SK-N-SH (cell line): ENCODE results near the gene HSPA5. TPM values are rescaled to one million over a fixed set of nuclear protein-coding genes. Genes with fewer than 3 reads are reported as not detected.
"Not testable (repeated sequence)": the region's sequence is repeated elsewhere in the genome, so short reads cannot be mapped to it uniquely, and the experiment has no call there.

Experiments used
- CTCF ChIA-PET: fragments of 300-600, 350-600 bp; formaldehyde crosslinking; extraction: SDS; loops from one replicate; lab custom pipeline; 2021; lab: Yijun Ruan, JAX
- POLR2A ChIA-PET: fragments of 350-600 bp; sonication (Branson Sonifier 250); formaldehyde crosslinking; extraction: SDS; loops from one replicate; lab custom pipeline; 2020; ENCODE audit warnings: antibody characterized with exemption, inconsistent platforms; lab: Yijun Ruan, JAX
- DNase-seq: peaks from one replicate; pipeline ENCODE4 v3.0.0; 2012
- H2AFZ ChIP-seq: fragments of 200-600 bp; sonication (generic); 2 replicates; pipeline ENCODE4 v1.8.1; 2016; ENCODE audit warnings: antibody characterized with exemption, mild to moderate bottlenecking, low read depth
- H3F3A ChIP-seq: fragments of 200-600 bp; sonication (generic); replicated peaks from 2 replicates; pipeline ENCODE3; 2016; ENCODE audit warnings: antibody characterized with exemption, mild to moderate bottlenecking; ENCODE audit not compliant: insufficient read depth
- H3K27ac ChIP-seq, 2 experiments: fragments of 200-500 bp in 1 of 2; fragments of 200-600 bp in 1 of 2; sonication (Bioruptor generic) in 1 of 2; sonication (generic), shearing (Covaris generic) in 1 of 2; 2 replicates each; pipeline versions ENCODE4 v1.5.1 to v1.6.1; 2014 to 2016; ENCODE audit warnings: low read depth in 2 of 2, inconsistent platforms in 1 of 2, low read length in 1 of 2, mild to moderate bottlenecking in 1 of 2, mixed read lengths in 1 of 2
- H3K27me3 ChIP-seq: fragments of 200-600 bp; sonication (generic), shearing (Covaris generic); 2 replicates; pipeline ENCODE4 v1.6.1; 2016; ENCODE audit warnings: mixed run types; ENCODE audit not compliant: insufficient read depth
- H3K36me3 ChIP-seq, 2 experiments: fragments of 200-500 bp in 1 of 2; fragments of 200-600 bp in 1 of 2; sonication (Bioruptor generic) in 1 of 2; sonication (generic) in 1 of 2; replicated peaks in 1 of 2; 2 replicates each; pipeline versions ENCODE3 to v1.5.1; 2014 to 2016; ENCODE audit warnings: low read length in 1 of 2, mild to moderate bottlenecking in 1 of 2; ENCODE audit not compliant: insufficient read depth in 2 of 2, control insufficient read depth in 1 of 2
- H3K4me1 ChIP-seq, 2 experiments: fragments of 200-500 bp in 1 of 2; fragments of 200-600 bp in 1 of 2; sonication (Bioruptor generic) in 1 of 2; sonication (generic), shearing (Covaris generic) in 1 of 2; 2 replicates each; pipeline versions ENCODE4 v1.5.1 to v1.6.1; 2014 to 2016; ENCODE audit warnings: low read depth in 1 of 2, low read length in 1 of 2, mixed run types in 1 of 2; ENCODE audit not compliant: insufficient read depth in 2 of 2, control insufficient read depth in 1 of 2
- H3K4me2 ChIP-seq: fragments of 200-600 bp; sonication (generic), shearing (Covaris generic); 2 replicates; pipeline ENCODE4 v1.6.1; 2017; ENCODE audit warnings: mixed run types
- H3K4me3 ChIP-seq, 2 experiments: fragments of 200-500 bp in 1 of 2; fragments of 200-600 bp in 1 of 2; sonication (Bioruptor generic) in 1 of 2; sonication (generic), shearing (Covaris generic) in 1 of 2; 2 replicates each; pipeline versions ENCODE4 v1.5.1 to v1.8.1; 2014 to 2016; ENCODE audit warnings: low read depth in 2 of 2, inconsistent platforms in 1 of 2, low read length in 1 of 2, mild to moderate bottlenecking in 1 of 2, mixed read lengths in 1 of 2, moderate library complexity in 1 of 2
- H3K79me2 ChIP-seq: fragments of 200-600 bp; sonication (generic); 2 replicates; pipeline ENCODE4 v1.8.1; 2017; ENCODE audit warnings: mild to moderate bottlenecking; ENCODE audit not compliant: insufficient read depth
- H3K9ac ChIP-seq: fragments of 200-600 bp; sonication (generic); 2 replicates; pipeline ENCODE4 v1.6.1; 2017; ENCODE audit warnings: mixed run types
- H3K9me2 ChIP-seq: fragments of 200-600 bp; sonication (generic); 2 replicates; pipeline ENCODE4 v1.6.1; 2017; ENCODE audit warnings: mixed run types
- H3K9me3 ChIP-seq: fragments of 200-600 bp; sonication (generic); 2 replicates; pipeline ENCODE4 v1.6.1; 2017; ENCODE audit warnings: mixed run types, mild to moderate bottlenecking, moderate library complexity
- H4K20me1 ChIP-seq: fragments of 200-600 bp; sonication (generic); 2 replicates; pipeline ENCODE4 v1.6.1; 2017; ENCODE audit warnings: mild to moderate bottlenecking, mixed run types; ENCODE audit not compliant: insufficient read depth
- ELF1 ChIP-seq: IDR thresholded peaks from 2 replicates; pipeline ENCODE4 v1.4.0; 2012
- EZH2phosphoT487 ChIP-seq: fragments of 200-600 bp; sonication (generic); IDR thresholded peaks from 2 replicates; pipeline ENCODE4 v1.6.1; 2017; ENCODE audit warnings: low read depth, mixed run types, mild to moderate bottlenecking, antibody characterized with exemption, moderate library complexity, borderline replicate concordance
- FOXJ3 ChIP-seq: sonication (generic); formaldehyde crosslinking; IDR thresholded peaks from 2 replicates; pipeline ENCODE4 v1.5.1; 2020; ENCODE audit warnings: mild to moderate bottlenecking, missing genetic modification reagents
- GATA2 ChIP-seq: sonication (generic); formaldehyde crosslinking; IDR thresholded peaks from 2 replicates; pipeline ENCODE4 v1.5.0; 2020; ENCODE audit warnings: mild to moderate bottlenecking, missing genetic modification reagents
- IRF3 ChIP-seq: fragments of 150-350 bp; IDR thresholded peaks from 2 replicates; pipeline ENCODE4 v1.6.1; 2016; ENCODE audit warnings: mild to moderate bottlenecking, low read depth, low read length
- MXI1 ChIP-seq: IDR thresholded peaks from 2 replicates; pipeline ENCODE4 v1.6.1; 2012; ENCODE audit warnings: mild to moderate bottlenecking, low read depth, low read length, improper control_type of control experiment
- NRF1 ChIP-seq: IDR thresholded peaks from 2 replicates; pipeline ENCODE4 v1.6.1; 2012; ENCODE audit warnings: low read depth, mild to moderate bottlenecking, low read length
- PBX3 ChIP-seq: IDR thresholded peaks from 2 replicates; pipeline ENCODE4; 2012
- POLR2AphosphoS5 ChIP-seq: IDR thresholded peaks from 2 replicates; pipeline ENCODE4 v1.6.1; 2012; ENCODE audit warnings: low read depth, low read length
- RAD21 ChIP-seq: IDR thresholded peaks from 2 replicates; pipeline ENCODE4 v1.6.1; 2012; ENCODE audit warnings: mild to moderate bottlenecking, low read length
- REST ChIP-seq: IDR thresholded peaks from 2 replicates; pipeline ENCODE4 v1.6.1; 2012; ENCODE audit warnings: mild to moderate bottlenecking, low read depth, low read length, moderate library complexity
- SIN3A ChIP-seq: IDR thresholded peaks from 2 replicates; pipeline ENCODE4 v1.6.1; 2012; ENCODE audit warnings: low read depth, mild to moderate bottlenecking, low read length, moderate library complexity, borderline replicate concordance
- TAF1 ChIP-seq: IDR thresholded peaks from 2 replicates; pipeline ENCODE4 v1.6.1; 2012; ENCODE audit warnings: low read depth, mild to moderate bottlenecking, low read length, moderate library complexity, borderline replicate concordance
- USF2 ChIP-seq: fragments of 150-350 bp; IDR thresholded peaks from 2 replicates; pipeline ENCODE4 v1.6.1; 2017; ENCODE audit warnings: antibody characterized with exemption, low read length, low read depth, borderline replicate concordance
- YY1 ChIP-seq: IDR thresholded peaks from 2 replicates; pipeline ENCODE4 v1.4.0; 2012; ENCODE audit warnings: low read depth, mild to moderate bottlenecking
- WGBS: methylation state at CpG from one replicate; pipeline ENCODE4 v1.1.6; 2017; ENCODE audit warnings: low lambda C conversion rate; 5-methylcytosine and 5-hydroxymethylcytosine counted together
- polyA plus RNA-seq, 3 experiments: library from polyadenylated mRNA; depleted of rRNA; stranded (reverse); fragments of >200 nt; gene quantifications; 2 replicates each; pipeline ENCODE4 v1.2.3, GENCODE V29; 2012

Gene HSPA5
- polyA plus RNA-seq, 1 of the 3 experiments (the other 2 are of a cell fraction) = 226 TPM

DNA sequence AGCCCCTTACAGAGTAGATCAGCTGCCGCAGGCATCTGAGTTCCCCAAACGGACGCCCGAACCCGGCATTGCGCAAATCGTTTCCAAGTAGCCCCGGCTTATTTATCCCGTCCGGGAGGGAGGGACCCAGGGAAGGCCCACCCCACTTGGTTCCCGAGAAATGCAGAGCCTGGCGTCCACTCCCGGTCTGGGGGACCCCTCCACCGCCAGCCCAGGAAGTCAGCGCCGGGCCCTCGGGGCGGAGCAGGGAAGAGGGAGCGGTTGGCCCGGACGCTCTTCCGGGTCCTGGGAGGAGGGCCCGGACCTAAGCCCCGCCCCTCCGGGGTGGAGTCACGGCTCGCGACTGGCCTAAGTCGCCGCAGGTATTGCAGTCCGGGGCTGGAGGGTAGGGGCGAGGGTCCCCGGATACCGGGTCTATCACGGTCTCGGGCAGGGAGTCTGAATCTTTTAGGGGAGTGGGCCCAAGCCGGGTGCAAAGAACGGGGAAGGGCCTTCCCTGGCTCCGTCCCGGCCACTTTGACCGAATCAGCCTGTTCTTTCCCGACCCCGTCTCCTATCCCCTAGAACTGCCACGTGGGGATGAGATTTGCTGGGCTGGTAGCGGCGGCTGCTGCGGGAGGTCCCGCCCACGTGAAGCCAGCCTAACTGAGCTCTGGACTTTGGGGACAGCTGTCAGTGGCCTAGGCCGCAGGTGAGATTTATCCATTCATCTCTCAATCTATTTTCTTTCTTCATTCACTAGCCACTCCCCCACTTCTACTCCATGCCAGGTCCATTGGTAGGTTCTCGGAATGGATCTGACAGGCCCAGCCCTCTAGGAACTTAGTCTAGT lies 40.7 kb downstream of the HSPA5 start, which contains the start of gene RABEPK (continued):
- no peak; the same call in 1 of the 2 replicates for TF ChIP-seq REST
- TF ChIP-seq MXI1 = peak; percentile 100
- TF ChIP-seq POLR2AphosphoS5 = peak; percentile 95
- TF ChIP-seq USF2 = no peak
- TF ChIP-seq EZH2phosphoT487 = no peak
- peak; percentile 73; the same call in 1 of the 2 replicates for TF ChIP-seq TAF1
- peak; percentile 44; the same call in 1 of the 2 replicates for TF ChIP-seq SIN3A
- TF ChIP-seq GATA2 (CRISPR knock-in tag) = no peak
- TF ChIP-seq FOXJ3 (CRISPR knock-in tag) = peak; percentile 15; the same call in 1 of the 2 replicates
- TF ChIP-seq YY1 = 0 out of 2 replicates have a peak, but pooled peaks have one; percentile 24
- TF ChIP-seq IRF3 = no peak
- TF ChIP-seq RAD21 = no peak
- TF ChIP-seq ELF1 = peak; percentile 87
- no peak; the same call in 1 of the 2 replicates for TF ChIP-seq PBX3
- TF ChIP-seq NRF1 = no peak
- TF ChIP-seq, all 33 proteins: peak for 11

- H3K9me3 ChIP-seq, POLR2A ChIA-PET, H3K36me3 ChIP-seq, H4K20me1 ChIP-seq, H3K4me2 ChIP-seq, H3K4me1 ChIP-seq, H3K27ac ChIP-seq, H3K27me3 ChIP-seq, DNase-seq, H2AFZ ChIP-seq, H3K4me3 ChIP-seq, H3K9me2 ChIP-seq, H3F3A ChIP-seq, H3K79me2 ChIP-seq, H3K9ac ChIP-seq, CTCF ChIA-PET: not testable (repeated sequence)
- WGBS = 70% methylated on average over 1 of the region's 1 CpG
Observed at GRCh38 chr9:125195591-125195990, 45.6 kb downstream of the HSPA5 start.

- 98% methylated on average over 5 of the region's 5 CpGs for WGBS
- peaks cover 16% of the 10 kb centered on the region for H3K79me2 ChIP-seq
- H3K9me3 ChIP-seq, H3K36me3 ChIP-seq, CTCF ChIA-PET, H3K27ac ChIP-seq, H2AFZ ChIP-seq, H3K4me1 ChIP-seq, H3K4me2 ChIP-seq, H4K20me1 ChIP-seq, H3K9ac ChIP-seq, H3K27me3 ChIP-seq, DNase-seq, POLR2A ChIA-PET, H3K9me2 ChIP-seq, H3F3A ChIP-seq, H3K4me3 ChIP-seq: not testable (repeated sequence)
Observed at GRCh38 chr9:125194466-125194865, 46.7 kb downstream of the HSPA5 start.
